Peyer's patch (tissue), 4 donors: ENCODE results near the gene ANKMY1. TPM values are rescaled to one million over a fixed set of nuclear protein-coding genes. Genes with fewer than 3 reads are reported as not detected.
A peak's percentile ranks its signal among the peaks of the same experiment; 100 is the strongest.

ENCODE experiments used
- DNase-seq, 3 donors: peaks; one replicate each; pipeline ENCODE4 v3.0.0-alpha.2; 2017 to 2019
- H3K27ac ChIP-seq, 4 donors: fragments of 200-600 bp; sonication (generic); one replicate each; pipeline ENCODE4 v1.5.1; 2016 to 2019
- H3K27me3 ChIP-seq, 2 donors: fragments of 200-600 bp; sonication (generic); one replicate each; pipeline ENCODE4 v1.5.1; 2019
- H3K36me3 ChIP-seq, 3 donors: fragments of 200-600 bp; sonication (generic); one replicate each; pipeline ENCODE4 v1.5.1; 2016 to 2019
- H3K4me1 ChIP-seq, 4 donors: fragments of 200-600 bp; sonication (generic); one replicate each; pipeline ENCODE4 v1.5.1; 2016 to 2019
- H3K4me3 ChIP-seq, 4 donors: fragments of 200-600 bp; sonication (generic); 1 replicate in 3 of 4; 2 replicates in 1 of 4; pipeline ENCODE4 v1.5.1; 2016 to 2019; ENCODE audit warnings: mild to moderate bottlenecking in 1 of 4
- H3K9me3 ChIP-seq, 4 donors: fragments of 200-600 bp; sonication (generic); one replicate each; pipeline ENCODE4 v1.5.1; 2016 to 2019; ENCODE audit warnings: mild to moderate bottlenecking in 1 of 4
- POLR2A ChIP-seq, 2 donors: fragments of 450-650 bp; IDR thresholded peaks; one replicate each; pipeline ENCODE4 v1.5.1; 2017; ENCODE audit warnings: antibody characterized with exemption in 2 of 2, mild to moderate bottlenecking in 2 of 2, moderate library complexity in 2 of 2
- total RNA-seq, 4 donors: library from RNA; depleted of rRNA; stranded (reverse); fragments of >200 nt; gene quantifications; one replicate each; pipeline ENCODE4 v1.1.0, GENCODE V29; 2016
- TF ChIP-seq, protein P1 (sequence below), 6 experiments: fragments of 450-650 bp in 4 of 6; fragments of 200-600 bp in 2 of 6; sonication (generic) in 1 of 6; IDR thresholded peaks; one replicate each; pipeline ENCODE4 v1.5.1; 2017 to 2019; ENCODE audit warnings: antibody characterized with exemption in 6 of 6, mild to moderate bottlenecking in 3 of 6, moderate library complexity in 1 of 6

The ANKMY1 gene
- total RNA-seq, 4 donors from 2014 or later, result 27.8 to 89.1 (median 40.1) TPM

- Histone ChIP-seq H3K4me1 (peaks cover 0 to 21% (median 9%) of the 10 kb centered on the region in 4 donors), H3K4me3 (peak overlapping the region; percentile 31 to 57 (median 56)), H3K27ac (no peak overlapping the region), H3K9me3 (no peaks in the 10 kb centered on the region), H3K27me3 (peaks cover 0 to 19% of the 10 kb centered on the region in 2 donors), H3K36me3 (no peaks in the 10 kb centered on the region)
- TF ChIP-seq POLR2A (IDR thresholded peaks at IDR 0.05), result no peak
- TF ChIP-seq, protein P1, sequence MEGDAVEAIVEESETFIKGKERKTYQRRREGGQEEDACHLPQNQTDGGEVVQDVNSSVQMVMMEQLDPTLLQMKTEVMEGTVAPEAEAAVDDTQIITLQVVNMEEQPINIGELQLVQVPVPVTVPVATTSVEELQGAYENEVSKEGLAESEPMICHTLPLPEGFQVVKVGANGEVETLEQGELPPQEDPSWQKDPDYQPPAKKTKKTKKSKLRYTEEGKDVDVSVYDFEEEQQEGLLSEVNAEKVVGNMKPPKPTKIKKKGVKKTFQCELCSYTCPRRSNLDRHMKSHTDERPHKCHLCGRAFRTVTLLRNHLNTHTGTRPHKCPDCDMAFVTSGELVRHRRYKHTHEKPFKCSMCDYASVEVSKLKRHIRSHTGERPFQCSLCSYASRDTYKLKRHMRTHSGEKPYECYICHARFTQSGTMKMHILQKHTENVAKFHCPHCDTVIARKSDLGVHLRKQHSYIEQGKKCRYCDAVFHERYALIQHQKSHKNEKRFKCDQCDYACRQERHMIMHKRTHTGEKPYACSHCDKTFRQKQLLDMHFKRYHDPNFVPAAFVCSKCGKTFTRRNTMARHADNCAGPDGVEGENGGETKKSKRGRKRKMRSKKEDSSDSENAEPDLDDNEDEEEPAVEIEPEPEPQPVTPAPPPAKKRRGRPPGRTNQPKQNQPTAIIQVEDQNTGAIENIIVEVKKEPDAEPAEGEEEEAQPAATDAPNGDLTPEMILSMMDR (IDR thresholded peaks at IDR 0.05), result no peak
- no peak for DNase-seq
Measured at GRCh38 chr2:240451791-240452461, 105.9 kb downstream of the ANKMY1 start.

DNA sequence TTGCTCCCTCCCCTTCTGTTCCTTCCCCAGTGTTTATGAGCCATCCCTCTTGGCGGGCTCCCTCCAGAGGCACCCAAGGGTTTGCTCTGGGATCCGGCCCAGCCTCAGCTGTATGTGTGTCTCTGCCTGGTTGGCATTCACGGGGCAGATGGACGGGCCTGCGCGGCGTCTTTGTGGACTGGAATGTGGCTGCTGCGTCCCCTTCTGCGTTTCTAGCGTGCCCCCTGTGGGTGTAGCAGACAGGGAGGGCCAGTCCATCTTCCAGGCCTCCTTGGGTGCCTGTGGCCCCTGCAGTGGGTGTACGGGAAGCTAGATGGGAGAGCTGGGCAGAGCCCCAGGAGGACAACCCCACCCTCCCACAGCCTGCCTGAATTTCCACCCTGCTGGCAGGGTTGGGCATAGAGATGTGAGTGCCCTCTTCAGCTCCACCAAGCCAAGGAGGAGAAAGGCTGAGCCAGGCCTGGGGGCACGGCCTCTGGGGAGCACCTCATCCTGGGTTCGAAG is 106.6 kb downstream of the ANKMY1 start:
- no peak for DNase-seq
- no peaks in the 10 kb centered on the region for H3K9me3 ChIP-seq
- TF ChIP-seq POLR2A (IDR thresholded peaks at IDR 0.05), result no peak
- TF ChIP-seq, protein P1 (IDR thresholded peaks at IDR 0.05), result no peak
- peaks cover 0 to 21% (median 9%) of the 10 kb centered on the region in 4 donors for H3K4me1 ChIP-seq
- H3K27ac ChIP-seq, result no peak overlapping the region
- H3K27me3 ChIP-seq, result peaks cover 0 to 19% of the 10 kb centered on the region in 2 donors
- H3K4me3 ChIP-seq, result no peak overlapping the region
- no peaks in the 10 kb centered on the region for H3K36me3 ChIP-seq

- Histone ChIP-seq H3K27me3 (peaks cover 0 to 19% of the 10 kb centered on the region in 2 donors), H3K9me3 (no peaks in the 10 kb centered on the region), H3K4me1 (peaks cover 0 to 21% (median 9%) of the 10 kb centered on the region in 4 donors), H3K36me3 (no peaks in the 10 kb centered on the region), H3K27ac (no peak overlapping the region), H3K4me3 (no peak overlapping the region)
- TF ChIP-seq, protein P1 (IDR thresholded peaks at IDR 0.05), result no peak
- no peak for TF ChIP-seq POLR2A (IDR thresholded peaks at IDR 0.05)
- DNase-seq, result no peak
Measured at GRCh38 chr2:240450532-240451107, 107.2 kb downstream of the ANKMY1 start.

DNA sequence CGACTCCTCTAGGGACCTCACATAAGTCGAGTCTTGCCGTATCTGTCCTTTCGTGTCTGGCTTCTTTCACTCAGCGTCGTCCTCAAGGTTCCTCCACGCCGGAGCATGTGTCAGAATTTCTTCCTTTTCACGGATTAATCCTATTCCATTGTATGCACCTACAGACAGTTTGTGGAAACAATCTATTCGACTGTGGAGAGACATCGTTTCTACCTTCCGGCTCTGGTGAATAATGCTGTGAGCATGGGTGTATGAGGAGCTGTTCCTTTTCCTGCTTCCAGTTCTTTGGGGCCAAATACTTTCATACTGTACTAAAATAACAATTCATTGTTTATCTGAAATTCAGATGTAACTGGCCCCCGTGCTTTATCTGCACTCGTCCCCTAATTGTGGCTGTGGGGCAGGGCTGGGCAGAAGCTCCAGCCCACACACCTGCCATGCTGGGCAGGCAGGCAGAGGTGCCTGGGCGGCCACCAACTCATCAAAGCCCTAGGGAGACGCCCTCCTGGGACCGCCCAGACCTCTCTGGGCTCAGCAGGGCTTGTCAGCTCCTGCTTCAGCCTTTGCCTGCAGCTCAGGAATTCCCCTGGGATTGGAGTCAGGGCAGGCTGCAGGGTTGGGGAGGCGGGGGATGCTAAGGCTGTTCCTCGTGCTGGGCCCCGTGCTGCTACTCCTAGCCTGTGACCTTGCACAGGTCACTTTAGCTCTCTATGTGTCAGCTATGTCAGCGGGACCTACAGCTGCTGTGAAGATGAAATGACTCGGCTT is 107.8 kb downstream of the ANKMY1 start:
- H3K4me3 ChIP-seq, result no peak overlapping the region
- no peak overlapping the region for H3K27ac ChIP-seq
- TF ChIP-seq POLR2A (IDR thresholded peaks at IDR 0.05), result no peak
- TF ChIP-seq, protein P1 (IDR thresholded peaks at IDR 0.05), result no peak
- no peaks in the 10 kb centered on the region for H3K9me3 ChIP-seq
- no peak for DNase-seq
- H3K27me3 ChIP-seq, result peaks cover 0 to 19% of the 10 kb centered on the region in 2 donors
- H3K4me1 ChIP-seq, result peaks cover 0 to 21% (median 9%) of the 10 kb centered on the region in 4 donors
- no peaks in the 10 kb centered on the region for H3K36me3 ChIP-seq

- TF ChIP-seq POLR2A (IDR thresholded peaks at IDR 0.05), result no peak
- TF ChIP-seq, protein P1 (IDR thresholded peaks at IDR 0.05), result no peak
- Histone ChIP-seq H3K36me3 (no peaks in the 10 kb centered on the region), H3K9me3 (no peaks in the 10 kb centered on the region), H3K4me3 (no peak overlapping the region), H3K27me3 (peaks cover 0 to 12% of the 10 kb centered on the region in 2 donors), H3K4me1 (peaks cover 0 to 15% (median 7%) of the 10 kb centered on the region in 4 donors), H3K27ac (no peak overlapping the region)
- DNase-seq, result no peak
Measured at GRCh38 chr2:240448387-240449274, 109.2 kb downstream of the ANKMY1 start.
